HepG2 (cell line): ENCODE results near the gene DNAJC7. TPM values are rescaled to one million over a fixed set of nuclear protein-coding genes. Genes with fewer than 3 reads are reported as not detected.
A peak's percentile ranks its signal among the peaks of the same experiment; 100 is the strongest.

Source experiments
- HBP1 ChIP-seq: IDR thresholded peaks from 2 replicates; pipeline ENCODE4 v1.6.1; 2016; ENCODE audit warnings: low read depth, control low read depth
- JUNB ChIP-seq: sonication (generic); formaldehyde crosslinking; IDR thresholded peaks from 2 replicates; pipeline ENCODE4 v1.8.0; 2022; ENCODE audit warnings: missing genetic modification reagents, mild to moderate bottlenecking, borderline replicate concordance
- RAD21 ChIP-seq: fragments of 450-650 bp; formaldehyde crosslinking; IDR thresholded peaks from 2 replicates; pipeline ENCODE4 v1.5.0; 2020; ENCODE audit warnings: mild to moderate bottlenecking
- SP1 ChIP-seq, 2 experiments: fragments of 450-650 bp in 1 of 2; sonication (generic) in 1 of 2; formaldehyde crosslinking in 1 of 2; IDR thresholded peaks; 2 replicates each; pipeline versions ENCODE4 v1.4.0 to v1.6.1; 2016 to 2020; ENCODE audit warnings: missing genetic modification reagents in 1 of 2
- ZBTB40 ChIP-seq, 2 experiments: fragments of 450-650 bp in 1 of 2; sonication (generic) in 1 of 2; formaldehyde crosslinking in 1 of 2; IDR thresholded peaks; 2 replicates each; pipeline versions ENCODE4 v1.6.1 to v1.8.0; 2016 to 2022; ENCODE audit warnings: antibody characterized with exemption in 1 of 2, mild to moderate bottlenecking in 1 of 2, missing genetic modification reagents in 1 of 2
- ZMYM4 ChIP-seq: sonication (generic); formaldehyde crosslinking; IDR thresholded peaks from 2 replicates; pipeline ENCODE4 v1.8.1; 2023; ENCODE audit warnings: mild to moderate bottlenecking, missing genetic modification reagents
- ZNF264 ChIP-seq: sonication (generic); formaldehyde crosslinking; IDR thresholded peaks from 2 replicates; pipeline ENCODE4 v1.4.0; 2020; ENCODE audit warnings: missing genetic modification reagents
- ZNF574 ChIP-seq: sonication (generic); formaldehyde crosslinking; IDR thresholded peaks from 2 replicates; pipeline ENCODE4 v1.4.0; 2020; ENCODE audit warnings: missing genetic modification reagents
- ZNF772 ChIP-seq: sonication (generic); formaldehyde crosslinking; IDR thresholded peaks from 2 replicates; pipeline ENCODE4 v1.5.0; 2020; ENCODE audit warnings: mild to moderate bottlenecking, missing genetic modification reagents
- polyA plus RNA-seq, 8 experiments: library from polyadenylated mRNA; depleted of rRNA in 3 of 8; stranded (reverse) in 7 of 8; unstranded in 1 of 8; fragments of >200 nt; fragmentation: Illumina TruSeq in 4 of 8; extraction: Trizol in 4 of 8; gene quantifications; 2 replicates each; pipeline versions ENCODE4 v1.2.1 to v1.2.3, GENCODE V29; 2011 to 2016; ENCODE audit warnings: low read depth in 4 of 8, missing spikeins in 1 of 8, mixed read lengths in 1 of 8; ENCODE audit not compliant: insufficient read depth in 1 of 8
- total RNA-seq, 5 experiments: library from RNA; depleted of rRNA; stranded (reverse); fragments of >200 nt; fragmentation: Illumina TruSeq; extraction: Trizol; gene quantifications; 2 replicates each; pipeline ENCODE4 v1.2.3, GENCODE V29; 2016; ENCODE audit warnings: low read depth in 1 of 5
- TF ChIP-seq, protein P1 (sequence below): fragments of 450-650 bp; IDR thresholded peaks from 2 replicates; pipeline ENCODE4 v1.6.1; 2017; ENCODE audit warnings: mild to moderate bottlenecking
- TF ChIP-seq, protein P2 (sequence below): IDR thresholded peaks from 2 replicates; pipeline ENCODE4 v1.6.1; 2016; ENCODE audit warnings: low read depth, borderline replicate concordance

DNAJC7 gene
- total and polyA plus RNA-seq, 2 of the 13 experiments (the other 11 are each of a cell fraction or from before 2014, with no cell fraction given): 47.7 to 132 TPM

DNA sequence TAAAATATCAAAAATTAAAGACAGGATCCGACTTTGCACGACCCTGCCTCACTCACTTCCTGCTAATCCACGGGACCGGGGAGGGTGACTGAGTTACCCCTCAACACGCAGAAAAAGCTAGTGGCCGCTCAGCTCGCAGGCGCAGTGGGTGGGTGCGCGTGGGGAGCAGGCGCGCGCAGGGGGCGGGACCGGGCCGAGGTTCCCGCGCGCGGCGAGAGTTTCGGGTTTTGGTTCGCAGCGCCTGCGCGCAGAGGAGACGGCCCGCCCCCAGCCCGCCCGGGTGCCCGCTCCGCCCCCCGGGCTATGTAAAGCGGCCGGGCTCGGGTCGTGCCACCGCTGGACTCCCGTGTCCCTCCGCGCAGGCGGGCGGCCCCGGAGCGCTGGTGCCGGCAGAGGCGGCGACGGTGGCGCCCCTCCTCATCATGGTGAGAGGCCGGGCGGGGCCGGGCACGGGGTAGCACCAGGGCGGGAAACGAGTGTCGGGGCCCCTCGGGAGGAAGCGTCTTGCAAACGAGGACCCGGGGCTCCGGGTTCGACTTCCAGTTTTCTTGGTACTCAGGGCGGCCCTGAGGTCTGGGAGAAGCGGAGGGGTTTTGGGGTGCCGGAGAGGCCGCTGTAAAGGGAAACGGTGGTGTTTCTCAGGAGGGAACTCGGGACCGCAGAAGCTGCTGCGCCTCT, 50.6 kb downstream of the DNAJC7 start, which contains the start of gene CNP (continued):
- TF ChIP-seq ZBTB40 (IDR thresholded peaks at IDR 0.05): no peak
- TF ChIP-seq ZBTB40 (CRISPR knock-in tag; IDR thresholded peaks at IDR 0.05): peak; percentile 75; the same call in 1 of the 2 replicates
- peak; percentile 69; the same call in 1 of the 2 replicates for TF ChIP-seq HBP1
- no peak for TF ChIP-seq SP1 (IDR thresholded peaks at IDR 0.05)
- peak; percentile 93 for TF ChIP-seq SP1 (CRISPR knock-in tag; IDR thresholded peaks at IDR 0.05)
- peak; percentile 94 for TF ChIP-seq ZNF574 (CRISPR knock-in tag)
- TF ChIP-seq JUNB (CRISPR knock-in tag): 0 out of 2 replicates have a peak, but pooled peaks have one; percentile 37
- TF ChIP-seq, protein P1, sequence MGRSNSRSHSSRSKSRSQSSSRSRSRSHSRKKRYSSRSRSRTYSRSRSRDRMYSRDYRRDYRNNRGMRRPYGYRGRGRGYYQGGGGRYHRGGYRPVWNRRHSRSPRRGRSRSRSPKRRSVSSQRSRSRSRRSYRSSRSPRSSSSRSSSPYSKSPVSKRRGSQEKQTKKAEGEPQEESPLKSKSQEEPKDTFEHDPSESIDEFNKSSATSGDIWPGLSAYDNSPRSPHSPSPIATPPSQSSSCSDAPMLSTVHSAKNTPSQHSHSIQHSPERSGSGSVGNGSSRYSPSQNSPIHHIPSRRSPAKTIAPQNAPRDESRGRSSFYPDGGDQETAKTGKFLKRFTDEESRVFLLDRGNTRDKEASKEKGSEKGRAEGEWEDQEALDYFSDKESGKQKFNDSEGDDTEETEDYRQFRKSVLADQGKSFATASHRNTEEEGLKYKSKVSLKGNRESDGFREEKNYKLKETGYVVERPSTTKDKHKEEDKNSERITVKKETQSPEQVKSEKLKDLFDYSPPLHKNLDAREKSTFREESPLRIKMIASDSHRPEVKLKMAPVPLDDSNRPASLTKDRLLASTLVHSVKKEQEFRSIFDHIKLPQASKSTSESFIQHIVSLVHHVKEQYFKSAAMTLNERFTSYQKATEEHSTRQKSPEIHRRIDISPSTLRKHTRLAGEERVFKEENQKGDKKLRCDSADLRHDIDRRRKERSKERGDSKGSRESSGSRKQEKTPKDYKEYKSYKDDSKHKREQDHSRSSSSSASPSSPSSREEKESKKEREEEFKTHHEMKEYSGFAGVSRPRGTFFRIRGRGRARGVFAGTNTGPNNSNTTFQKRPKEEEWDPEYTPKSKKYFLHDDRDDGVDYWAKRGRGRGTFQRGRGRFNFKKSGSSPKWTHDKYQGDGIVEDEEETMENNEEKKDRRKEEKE: no peak
- peak; percentile 72 for TF ChIP-seq RAD21
- no peak; the same call in none of the 2 replicates for TF ChIP-seq ZNF264 (CRISPR knock-in tag)
- no peak for TF ChIP-seq ZNF772 (CRISPR knock-in tag)
- peak; percentile 78 for TF ChIP-seq ZMYM4 (CRISPR knock-in tag)
- TF ChIP-seq, protein P2, sequence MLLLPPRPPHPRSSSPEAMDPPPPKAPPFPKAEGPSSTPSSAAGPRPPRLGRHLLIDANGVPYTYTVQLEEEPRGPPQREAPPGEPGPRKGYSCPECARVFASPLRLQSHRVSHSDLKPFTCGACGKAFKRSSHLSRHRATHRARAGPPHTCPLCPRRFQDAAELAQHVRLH (CRISPR knock-in tag): 0 out of 2 replicates have a peak, but pooled peaks have one; percentile 5
